Esophagus squamous epithelium (tissue), 5 donors: Measurements from ENCODE around the gene DRD2. TPM values are rescaled to one million over a fixed set of nuclear protein-coding genes. Genes with fewer than 3 reads are reported as not detected.

ENCODE experiments used
- DNase-seq: peaks from one replicate; lab custom pipeline; 2025; lab: John Stamatoyannopoulos, UW
- H3K27ac ChIP-seq, 4 donors: fragments of 200-600 bp; sonication (generic); one replicate each; pipeline ENCODE4 v1.5.1; 2016 to 2019; ENCODE audit warnings: mild to moderate bottlenecking in 1 of 4
- H3K27me3 ChIP-seq, 4 donors: fragments of 200-600 bp; sonication (generic); 1 replicate in 3 of 4; 2 replicates in 1 of 4; pipeline versions ENCODE4 v1.5.1 to v1.6.0; 2017 to 2021; ENCODE audit warnings: antibody characterized with exemption in 1 of 4
- H3K36me3 ChIP-seq, 3 donors: fragments of 200-600 bp; sonication (generic); one replicate each; pipeline ENCODE4 v1.5.1; 2016 to 2019
- H3K4me1 ChIP-seq, 3 donors: fragments of 200-600 bp; sonication (generic); one replicate each; pipeline ENCODE4 v1.5.1; 2017 to 2019
- H3K4me3 ChIP-seq, 4 donors: fragments of 200-600 bp; sonication (generic); 1 replicate in 3 of 4; 2 replicates in 1 of 4; pipeline ENCODE4 v1.5.1; 2016 to 2019; ENCODE audit warnings: mild to moderate bottlenecking in 2 of 4, moderate library complexity in 1 of 4
- H3K9me3 ChIP-seq, 3 donors: fragments of 200-600 bp; sonication (generic); one replicate each; pipeline ENCODE4 v1.5.1; 2016 to 2019
- CTCF ChIP-seq, 6 experiments: fragments of 450-650 bp in 4 of 6; fragments of 200-600 bp in 2 of 6; sonication (generic) in 2 of 6; IDR thresholded peaks; one replicate each; pipeline ENCODE4 v1.5.1; 2016 to 2019; ENCODE audit warnings: antibody characterized with exemption in 6 of 6, mild to moderate bottlenecking in 4 of 6, moderate library complexity in 4 of 6
- POLR2A ChIP-seq, 4 donors: fragments of 450-650 bp; IDR thresholded peaks; one replicate each; pipeline ENCODE4 v1.6.1; 2017; ENCODE audit warnings: antibody characterized with exemption in 4 of 4, mild to moderate bottlenecking in 4 of 4, moderate library complexity in 3 of 4
- WGBS, 2 donors: methylation state at CpG; one replicate each; pipeline ENCODE4 v1.1.5; 2018; 5-methylcytosine and 5-hydroxymethylcytosine counted together
- intact Hi-C: fragments of 100-400 bp; cut with DNase I; formaldehyde crosslinking; loops from one replicate; pipeline ENCODE4 v1.15.0; 2022
- total RNA-seq, 4 donors: library from RNA; depleted of rRNA; stranded (reverse); fragments of >200 nt; gene quantifications; one replicate each; pipeline ENCODE4 v1.1.0, GENCODE V29; 2016
- donor health status: DM: yes; HTN: yes; CAD: no.

DRD2 gene
- total RNA-seq, 4 donors from 2014 or later, result 0.38 TPM; not detected in 3

DNA sequence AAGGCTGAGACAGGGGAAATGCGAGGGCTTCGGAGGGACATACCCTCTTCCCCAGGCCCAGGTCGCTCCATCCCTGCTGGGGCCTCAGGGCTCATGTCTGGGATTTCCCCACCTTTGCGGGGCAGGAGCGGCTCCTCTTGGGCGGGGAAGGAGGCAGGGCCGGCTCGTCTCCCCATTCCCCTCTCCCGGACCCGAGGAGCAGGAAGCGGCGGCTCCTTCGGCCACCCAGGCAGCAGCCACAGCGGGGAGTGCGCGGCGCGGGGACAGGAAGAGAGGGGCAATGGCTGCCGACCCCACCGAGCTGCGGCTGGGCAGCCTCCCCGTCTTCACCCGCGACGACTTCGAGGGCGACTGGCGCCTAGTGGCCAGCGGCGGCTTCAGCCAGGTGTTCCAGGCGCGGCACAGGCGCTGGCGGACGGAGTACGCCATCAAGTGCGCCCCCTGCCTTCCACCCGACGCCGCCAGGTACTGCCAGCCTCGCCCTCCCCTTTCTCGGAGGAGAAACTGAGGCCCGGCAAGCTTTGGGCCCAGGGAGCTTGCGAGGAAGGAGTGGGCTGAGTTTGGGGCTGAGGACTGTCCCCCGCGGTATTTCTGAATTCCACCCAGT is 87.5 kb downstream of the DRD2 start, which contains the start of gene ANKK1:
Gene ANKK1, plus strand, starts transcription at position 175 of the 607 bp plus-strand sequence. Its CDS starts 106 bp downstream, at position 281.
- Histone ChIP-seq H3K9me3 (no peaks in the 10 kb centered on the region), H3K4me1 (peaks cover 0 to 22% (median 8%) of the 10 kb centered on the region in 3 donors), H3K4me3 (peak within 1 kb of the TSS; percentile 25 to 57 (median 35)), H3K27ac (peak within 1 kb of the TSS in 1 of 4 donors; percentile 17), H3K27me3 (peaks cover 0 to 34% (median 0%) of the 10 kb centered on the region in 4 donors), H3K36me3 (no peaks in the 10 kb centered on the region)
- DNase-seq, result no peak
- 29 to 40% methylated on average over 1 to 4 of the region's 46 CpGs for WGBS, 2 donors
- intact Hi-C loops, result no loop called here
- TF ChIP-seq POLR2A (IDR thresholded peaks at IDR 0.05) (no peak), CTCF (IDR thresholded peaks at IDR 0.05) (peak in 5 of 6 experiments; percentile 43 to 69 (median 46))

- H3K4me3 ChIP-seq, result no peak overlapping the region
- no peaks in the 10 kb centered on the region for H3K9me3 ChIP-seq
- H3K27me3 ChIP-seq, result peaks cover 0 to 34% (median 0%) of the 10 kb centered on the region in 4 donors
- no peaks in the 10 kb centered on the region for H3K36me3 ChIP-seq
- H3K27ac ChIP-seq, result no peak overlapping the region
- TF ChIP-seq CTCF (IDR thresholded peaks at IDR 0.05) (no peak), POLR2A (IDR thresholded peaks at IDR 0.05) (no peak)
- intact Hi-C loops, result no loop called here
- DNase-seq, result no peak
- 100% methylated on average over 1 of the region's 6 CpGs; no CpG with 5 or more reads in 1 of the 2 donors for WGBS, 2 donors
- H3K4me1 ChIP-seq, result peaks cover 0 to 22% (median 8%) of the 10 kb centered on the region in 3 donors
Observed at GRCh38 chr11:113386866-113387265, 88.3 kb downstream of the DRD2 start.

DNA sequence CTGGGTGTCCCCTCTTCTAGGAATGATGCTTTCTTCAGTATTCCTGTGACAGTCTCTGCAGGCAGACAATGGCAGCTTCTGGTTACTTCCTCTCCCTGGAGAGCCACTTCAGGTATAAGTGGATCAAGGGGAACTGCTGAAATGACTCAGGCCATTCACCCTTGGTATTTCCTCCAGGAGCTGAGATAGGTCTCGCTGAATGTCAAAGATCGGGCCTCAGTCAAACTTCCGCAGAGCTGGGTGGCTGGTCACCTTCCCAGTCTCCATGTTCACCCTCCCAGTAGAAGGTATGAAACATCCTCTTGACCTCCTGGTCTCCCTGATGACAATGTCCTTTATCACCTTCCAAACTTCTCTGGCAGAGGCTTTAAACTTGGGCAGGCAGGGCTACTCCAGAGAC is 89.4 kb downstream of the DRD2 start:
- H3K4me1 ChIP-seq, result peaks cover 0 to 22% (median 8%) of the 10 kb centered on the region in 3 donors
- H3K9me3 ChIP-seq, result no peaks in the 10 kb centered on the region
- H3K4me3 ChIP-seq, result no peak overlapping the region
- no peak for TF ChIP-seq POLR2A (IDR thresholded peaks at IDR 0.05)
- TF ChIP-seq CTCF (IDR thresholded peaks at IDR 0.05), result no peak
- WGBS, 2 donors, result 89 to 94% methylated on average over 3 of the region's 3 CpGs
- H3K36me3 ChIP-seq, result no peaks in the 10 kb centered on the region
- peaks cover 0 to 34% (median 0%) of the 10 kb centered on the region in 4 donors for H3K27me3 ChIP-seq
- peak overlapping the region in 3 of 4 donors; percentile 55 to 73 (median 59) for H3K27ac ChIP-seq
- intact Hi-C loops, result no loop called here
- DNase-seq, result no peak

DNA sequence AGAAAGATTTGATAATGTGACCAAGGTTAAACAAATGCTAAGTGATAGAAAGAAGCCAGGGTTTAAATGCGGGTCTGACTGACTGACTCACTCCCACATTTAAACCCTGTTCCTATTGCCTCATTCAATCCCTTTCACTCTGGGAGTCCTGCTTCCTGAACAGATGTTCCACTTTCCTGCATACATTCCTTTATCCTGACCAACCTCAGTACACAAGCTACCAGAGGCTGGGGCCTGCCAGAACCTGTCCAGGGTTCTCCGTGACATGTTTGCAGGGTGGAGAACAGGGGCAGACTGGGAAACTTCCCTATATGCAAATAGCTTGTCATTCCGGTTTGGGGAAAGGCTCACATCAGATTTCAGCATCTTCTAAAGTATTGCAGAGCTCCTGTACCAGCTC is 90.6 kb downstream of the DRD2 start:
- peak overlapping the region in 3 of 4 donors; percentile 30 to 73 (median 40) for H3K27ac ChIP-seq
- H3K4me3 ChIP-seq, result no peak overlapping the region
- no peaks in the 10 kb centered on the region for H3K9me3 ChIP-seq
- H3K36me3 ChIP-seq, result no peaks in the 10 kb centered on the region
- DNase-seq, result no peak
- peaks cover 0 to 31% (median 0%) of the 10 kb centered on the region in 4 donors for H3K27me3 ChIP-seq
- TF ChIP-seq CTCF (IDR thresholded peaks at IDR 0.05) (no peak), POLR2A (IDR thresholded peaks at IDR 0.05) (no peak)
- intact Hi-C loops, result no loop called here
- 19 to 46% methylated on average over 2 to 3 of the region's 3 CpGs for WGBS, 2 donors
- peaks cover 0 to 22% (median 8%) of the 10 kb centered on the region in 3 donors for H3K4me1 ChIP-seq

GRCh38 chr11:113382121-113382520 is 93.1 kb downstream of the DRD2 start:
- H3K27me3 ChIP-seq, result peaks cover 0 to 7% (median 0%) of the 10 kb centered on the region in 4 donors
- intact Hi-C loops, result no loop called here

More at GRCh38 chr11:113382121-113382520, 93.1 kb downstream of the DRD2 start:
- Histone ChIP-seq H3K36me3 (no peaks in the 10 kb centered on the region), H3K4me3 (no peak overlapping the region), H3K9me3 (no peaks in the 10 kb centered on the region), H3K27ac (no peak overlapping the region), H3K4me1 (peaks cover 0 to 19% (median 11%) of the 10 kb centered on the region in 3 donors)
- DNase-seq, result no peak
- TF ChIP-seq POLR2A (IDR thresholded peaks at IDR 0.05) (no peak), CTCF (IDR thresholded peaks at IDR 0.05) (no peak)
